ENCODE results near the gene PPP1R15A. TPM values are rescaled to one million over a fixed set of nuclear protein-coding genes. Genes with fewer than 3 reads are reported as not detected.
A peak's percentile ranks its signal among the peaks of the same experiment; 100 is the strongest.

PPP1R15A gene
- total and polyA plus RNA-seq, 2 donors (not counting 1 experiment from before 2014, with no cell fraction given) = 46.3 to 166 TPM

GRCh38 chr19:48837051-48837524 lies 35.1 kb upstream of the PPP1R15A start:
- peak overlapping the region in 2 of 4 experiments; percentile 29 to 64 for H3K4me3 ChIP-seq (replicated peaks in 1 of 4; ENCODE audit: control extremely low read depth in 1 of 4, insufficient read depth in 1 of 4, low read depth in 3 of 4, low read length in 4 of 4)
- TF ChIP-seq EZH2 (IDR thresholded peaks at IDR 0.05; ENCODE audit: low read length, missing control alignments) (no peak), CTCF (conservative IDR thresholded peaks at IDR 0.05 in 1 of 2, IDR thresholded peaks at IDR 0.05 in 1 of 2; ENCODE audit: low read depth in 1 of 2, low read length in 2 of 2) (no peak)
- peak overlapping the region; percentile 36 for H3K27ac ChIP-seq (ENCODE audit: insufficient read depth, low read length)
- peaks cover 6% of the 10 kb centered on the region for H3K36me3 ChIP-seq (ENCODE audit: control insufficient read depth, insufficient read depth, low read length)
- DNase-seq (ENCODE audit: low read depth in 2 of 2) = peak; percentile 77 to 88
- peak overlapping the region; percentile 34 for H3K4me2 ChIP-seq (ENCODE audit: extremely low read depth, insufficient read depth, low read length)
- no peaks in the 10 kb centered on the region for H4K20me1 ChIP-seq (ENCODE audit: control insufficient read depth, extremely low read depth, insufficient read depth, low read length)
- H3K4me1 ChIP-seq (ENCODE audit: control insufficient read depth, extremely low read depth, insufficient read depth, low read length) = peaks cover 13% of the 10 kb centered on the region
- no peak overlapping the region for H2AFZ ChIP-seq (ENCODE audit: low read length)
- H3K79me2 ChIP-seq (ENCODE audit: control insufficient read depth, insufficient read depth, low read length) = no peaks in the 10 kb centered on the region
- H3K27me3 ChIP-seq (ENCODE audit: control insufficient read depth, insufficient read depth, low read length) = no peaks in the 10 kb centered on the region
- H3K9me3 ChIP-seq (ENCODE audit: control insufficient read depth, insufficient read depth, low read depth, low read length) = no peaks in the 10 kb centered on the region
- peak overlapping the region; percentile 23 for H3K9ac ChIP-seq (ENCODE audit: insufficient read depth, low read length)

- Histone ChIP-seq H3K27me3 (ENCODE audit: control insufficient read depth, insufficient read depth, low read length) (no peaks in the 10 kb centered on the region), H2AFZ (ENCODE audit: low read length) (no peak overlapping the region), H4K20me1 (ENCODE audit: control insufficient read depth, extremely low read depth, insufficient read depth, low read length) (no peaks in the 10 kb centered on the region), H3K27ac (ENCODE audit: insufficient read depth, low read length) (no peak overlapping the region), H3K4me3 (replicated peaks in 1 of 4; ENCODE audit: control extremely low read depth in 1 of 4, insufficient read depth in 1 of 4, low read depth in 3 of 4, low read length in 4 of 4) (no peak overlapping the region), H3K9me3 (ENCODE audit: control insufficient read depth, insufficient read depth, low read depth, low read length) (no peaks in the 10 kb centered on the region), H3K79me2 (ENCODE audit: control insufficient read depth, insufficient read depth, low read length) (no peaks in the 10 kb centered on the region), H3K4me1 (ENCODE audit: control insufficient read depth, extremely low read depth, insufficient read depth, low read length) (peaks cover 13% of the 10 kb centered on the region), H3K4me2 (ENCODE audit: extremely low read depth, insufficient read depth, low read length) (no peak overlapping the region), H3K36me3 (ENCODE audit: control insufficient read depth, insufficient read depth, low read length) (peaks cover 5% of the 10 kb centered on the region), H3K9ac (ENCODE audit: insufficient read depth, low read length) (no peak overlapping the region)
- TF ChIP-seq CTCF (conservative IDR thresholded peaks at IDR 0.05 in 1 of 2, IDR thresholded peaks at IDR 0.05 in 1 of 2; ENCODE audit: low read depth in 1 of 2, low read length in 2 of 2) (no peak), EZH2 (IDR thresholded peaks at IDR 0.05; ENCODE audit: low read length, missing control alignments) (no peak)
- no peak for DNase-seq (ENCODE audit: low read depth in 2 of 2)
Measured at GRCh38 chr19:48837687-48838086, 34.5 kb upstream of the PPP1R15A start.

DNA sequence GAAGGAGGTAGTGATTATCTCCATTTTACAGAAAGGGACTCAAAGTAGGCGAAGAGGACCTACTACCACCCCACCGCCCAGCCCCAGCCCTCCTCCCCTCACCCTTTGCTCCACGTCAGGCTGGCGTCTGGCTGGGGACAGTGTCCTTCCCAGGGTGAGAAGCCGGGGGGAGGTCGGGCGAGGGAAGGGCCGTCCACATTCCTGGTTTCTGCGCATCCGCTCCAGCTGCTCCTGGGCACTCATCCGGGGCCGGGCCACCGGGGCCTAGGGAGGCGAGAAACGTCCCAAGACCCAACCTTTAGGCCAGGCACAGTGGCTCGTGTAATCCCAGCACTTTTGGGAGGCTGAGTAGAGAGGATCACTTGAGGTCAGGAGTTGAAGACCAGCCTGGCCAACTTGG lies 31.2 kb upstream of the PPP1R15A start:
- Histone ChIP-seq H3K79me2 (ENCODE audit: control insufficient read depth, insufficient read depth, low read length) (no peaks in the 10 kb centered on the region), H2AFZ (ENCODE audit: low read length) (no peak overlapping the region), H3K4me1 (ENCODE audit: control insufficient read depth, extremely low read depth, insufficient read depth, low read length) (peaks cover 9% of the 10 kb centered on the region), H4K20me1 (ENCODE audit: control insufficient read depth, extremely low read depth, insufficient read depth, low read length) (no peaks in the 10 kb centered on the region), H3K9ac (ENCODE audit: insufficient read depth, low read length) (no peak overlapping the region), H3K27me3 (ENCODE audit: control insufficient read depth, insufficient read depth, low read length) (no peaks in the 10 kb centered on the region), H3K27ac (ENCODE audit: insufficient read depth, low read length) (no peak overlapping the region), H3K4me2 (ENCODE audit: extremely low read depth, insufficient read depth, low read length) (no peak overlapping the region), H3K9me3 (ENCODE audit: control insufficient read depth, insufficient read depth, low read depth, low read length) (no peaks in the 10 kb centered on the region), H3K36me3 (ENCODE audit: control insufficient read depth, insufficient read depth, low read length) (peaks cover 1% of the 10 kb centered on the region), H3K4me3 (replicated peaks in 1 of 4; ENCODE audit: control extremely low read depth in 1 of 4, insufficient read depth in 1 of 4, low read depth in 3 of 4, low read length in 4 of 4) (no peak overlapping the region)
- DNase-seq (ENCODE audit: low read depth in 2 of 2) = no peak
- TF ChIP-seq EZH2 (IDR thresholded peaks at IDR 0.05; ENCODE audit: low read length, missing control alignments) = no peak
- no peak for TF ChIP-seq CTCF (conservative IDR thresholded peaks at IDR 0.05 in 1 of 2, IDR thresholded peaks at IDR 0.05 in 1 of 2; ENCODE audit: low read depth in 1 of 2, low read length in 2 of 2)

Measured in fibroblast of lung (primary cell).